NCI-H2196 treated with DMSO at 0.1 percent for 48 hours (cell line): Measurements from ENCODE around the gene NUDT19.
"Not testable (repeated sequence)": the region's sequence is repeated elsewhere in the genome, so short reads cannot be mapped to it uniquely, and the experiment has no call there.

ENCODE experiments used
- DNase-seq: peaks from one replicate; lab custom pipeline; 2025; ENCODE audit not compliant: unreplicated experiment; lab: John Stamatoyannopoulos, UW

NUDT19 gene

GRCh38 chr19:32708457-32708856 is 16.8 kb downstream of the NUDT19 start:
- DNase-seq: no peak

- DNase-seq: no peak
Observed at GRCh38 chr19:32709032-32709431, 17.4 kb downstream of the NUDT19 start.

- DNase-seq: no peak
Observed at GRCh38 chr19:32711747-32712146, 20.1 kb downstream of the NUDT19 start.

- DNase-seq: not testable (repeated sequence)
Observed at GRCh38 chr19:32716203-32716602, 24.6 kb downstream of the NUDT19 start.

GRCh38 chr19:32717496-32717895 is 25.9 kb downstream of the NUDT19 start:
- DNase-seq: no peak

- DNase-seq: no peak
Observed at GRCh38 chr19:32718286-32718685, 26.7 kb downstream of the NUDT19 start.

- no peak for DNase-seq
Observed at GRCh38 chr19:32719611-32720059, 28.0 kb downstream of the NUDT19 start, which contains the start of gene TDRD12. Gene TDRD12, plus strand, starts transcription at chr19:32719767. Its CDS starts 306 bp downstream, at chr19:32720073.

- DNase-seq: no peak
Observed at GRCh38 chr19:32720216-32720935, 28.8 kb downstream of the NUDT19 start.

GRCh38 chr19:32720936-32721250 is 29.3 kb downstream of the NUDT19 start:
- DNase-seq: no peak

GRCh38 chr19:32735936-32736335 is 44.3 kb downstream of the NUDT19 start:
- DNase-seq: no peak

- DNase-seq: no peak
Observed at GRCh38 chr19:32743021-32743420, 51.4 kb downstream of the NUDT19 start.

- DNase-seq: no peak
Observed at GRCh38 chr19:32743447-32743846, 51.8 kb downstream of the NUDT19 start.

- no peak for DNase-seq
Observed at GRCh38 chr19:32744555-32745325, 53.1 kb downstream of the NUDT19 start.

- DNase-seq: not testable (repeated sequence)
Observed at GRCh38 chr19:32745594-32746251, 54.1 kb downstream of the NUDT19 start.

GRCh38 chr19:32746631-32747196 is 55.1 kb downstream of the NUDT19 start:
- DNase-seq: not testable (repeated sequence)

GRCh38 chr19:32748497-32748896 is 56.9 kb downstream of the NUDT19 start:
- DNase-seq: no peak

- DNase-seq: no peak
Observed at GRCh38 chr19:32748948-32749347, 57.3 kb downstream of the NUDT19 start.

GRCh38 chr19:32749361-32749760 is 57.7 kb downstream of the NUDT19 start:
- DNase-seq: no peak

GRCh38 chr19:32750441-32751055 is 58.9 kb downstream of the NUDT19 start:
- no peak for DNase-seq

GRCh38 chr19:32751066-32751465 is 59.4 kb downstream of the NUDT19 start:
- DNase-seq: no peak

- DNase-seq: no peak
Observed at GRCh38 chr19:32757189-32757588, 65.6 kb downstream of the NUDT19 start.
